ENCODE data around the gene KRTAP10-2.

- TF ChIP-seq SP1 (IDR thresholded peaks at IDR 0.05; ENCODE audit: low read depth) (no peak), EZH2 (IDR thresholded peaks at IDR 0.05) (no peak), SIN3A (IDR thresholded peaks at IDR 0.05; ENCODE audit: low read depth) (no peak), CTCF (IDR thresholded peaks at IDR 0.05 in 2 of 3, conservative IDR thresholded peaks at IDR 0.05 in 1 of 3; ENCODE audit: borderline replicate concordance in 1 of 3, insufficient read depth in 1 of 3, low read depth in 2 of 3, low read length in 2 of 3) (no peak), EZH2phosphoT487 (IDR thresholded peaks at IDR 0.05; ENCODE audit: borderline replicate concordance) (no peak), POLR2A (IDR thresholded peaks at IDR 0.05; ENCODE audit: borderline replicate concordance, extremely low read depth, insufficient read depth, insufficient read length) (no peak)
Measured at GRCh38 chr21:44583800-44584147, 32.5 kb upstream of the KRTAP10-2 start.

Measured in HCT116 (cell line).